ENCODE measurements around the gene SLIT3. TPM values are rescaled to one million over a fixed set of nuclear protein-coding genes. Genes with fewer than 3 reads are reported as not detected.

The SLIT3 gene
- total and polyA plus RNA-seq, 4 donors: 18.1 to 22.5 (median 19.5) TPM

DNA sequence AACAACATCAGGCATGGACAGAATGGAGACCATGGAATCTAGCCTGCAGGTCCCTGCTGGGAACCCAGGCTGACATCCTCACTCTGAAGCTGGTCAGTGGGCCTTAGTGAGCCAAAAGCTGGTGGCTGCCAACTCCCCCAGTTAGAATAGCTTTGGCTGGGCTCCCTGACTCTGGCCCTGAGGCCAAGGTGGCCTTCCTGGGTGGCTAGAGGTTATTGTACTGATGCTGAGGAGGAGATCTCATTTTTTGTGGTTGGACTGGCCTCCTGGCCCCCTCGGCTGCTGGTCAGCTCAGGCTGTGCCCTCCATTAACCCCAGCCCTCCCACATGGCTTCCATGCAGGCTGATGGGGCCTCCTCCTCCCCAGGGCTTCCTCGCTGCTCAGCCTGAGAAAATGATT lies 620.5 kb downstream of the SLIT3 start:
- Histone ChIP-seq H3K27me3 (ENCODE audit: control insufficient read depth, insufficient read depth, low read length) (no peaks in the 10 kb centered on the region), H3K4me1 (ENCODE audit: control insufficient read depth, insufficient read depth, low read length) (peaks cover 16% of the 10 kb centered on the region), H3K27ac (ENCODE audit: low read depth, low read length) (no peak overlapping the region), H3K36me3 (ENCODE audit: control insufficient read depth, insufficient read depth, low read length) (no peaks in the 10 kb centered on the region), H3K4me3 (ENCODE audit: low read depth, low read length) (no peak overlapping the region), H3K9me3 (ENCODE audit: control insufficient read depth, insufficient read depth, low read length) (no peaks in the 10 kb centered on the region)
- WGBS (ENCODE audit: insufficient coverage): 50% methylated on average over 2 of the region's 2 CpGs
- no peak for DNase-seq (ENCODE audit: low read depth in 4 of 6, low spot score in 6 of 6)

DNA sequence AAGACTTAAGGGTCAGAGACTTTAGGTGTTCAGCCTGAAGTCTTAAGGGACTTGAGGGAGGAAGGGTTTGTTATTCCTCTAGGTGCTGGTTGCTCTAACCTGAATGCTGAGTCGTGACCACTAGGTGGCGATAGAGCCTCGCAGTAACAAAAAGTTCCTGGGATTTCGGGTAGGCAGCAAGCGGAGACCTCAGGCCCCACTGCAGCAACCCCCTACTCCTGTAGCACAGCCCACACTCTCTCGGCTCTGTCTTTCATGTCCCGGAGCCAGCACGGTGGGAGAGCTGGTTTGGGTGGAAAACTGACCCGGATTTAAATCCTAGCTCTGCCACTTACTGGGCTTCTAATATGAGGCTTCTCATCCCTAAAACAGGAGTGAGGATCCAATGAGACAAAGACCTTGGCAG lies 621.4 kb downstream of the SLIT3 start:
- Histone ChIP-seq H3K27me3 (ENCODE audit: control insufficient read depth, insufficient read depth, low read length) (no peaks in the 10 kb centered on the region), H3K9me3 (ENCODE audit: control insufficient read depth, insufficient read depth, low read length) (no peaks in the 10 kb centered on the region), H3K27ac (ENCODE audit: low read depth, low read length) (no peak overlapping the region), H3K36me3 (ENCODE audit: control insufficient read depth, insufficient read depth, low read length) (no peaks in the 10 kb centered on the region), H3K4me1 (ENCODE audit: control insufficient read depth, insufficient read depth, low read length) (peaks cover 16% of the 10 kb centered on the region), H3K4me3 (ENCODE audit: low read depth, low read length) (no peak overlapping the region)
- 3% methylated on average over 5 of the region's 9 CpGs for WGBS (ENCODE audit: insufficient coverage)
- peak; percentile 63 to 95 (median 76) for DNase-seq (ENCODE audit: low read depth in 4 of 6, low spot score in 6 of 6)

- no peaks in the 10 kb centered on the region for H3K36me3 ChIP-seq (ENCODE audit: control insufficient read depth, insufficient read depth, low read length)
- H3K27ac ChIP-seq (ENCODE audit: low read depth, low read length): no peak overlapping the region
- H3K9me3 ChIP-seq (ENCODE audit: control insufficient read depth, insufficient read depth, low read length): no peaks in the 10 kb centered on the region
- 70% methylated on average over 3 of the region's 4 CpGs for WGBS (ENCODE audit: insufficient coverage)
- H3K4me3 ChIP-seq (ENCODE audit: low read depth, low read length): no peak overlapping the region
- peaks cover 11% of the 10 kb centered on the region for H3K4me1 ChIP-seq (ENCODE audit: control insufficient read depth, insufficient read depth, low read length)
- DNase-seq (ENCODE audit: low read depth in 4 of 6, low spot score in 6 of 6): no peak
- H3K27me3 ChIP-seq (ENCODE audit: control insufficient read depth, insufficient read depth, low read length): no peaks in the 10 kb centered on the region
Observed at GRCh38 chr5:168676501-168676900, 624.4 kb downstream of the SLIT3 start.

DNA sequence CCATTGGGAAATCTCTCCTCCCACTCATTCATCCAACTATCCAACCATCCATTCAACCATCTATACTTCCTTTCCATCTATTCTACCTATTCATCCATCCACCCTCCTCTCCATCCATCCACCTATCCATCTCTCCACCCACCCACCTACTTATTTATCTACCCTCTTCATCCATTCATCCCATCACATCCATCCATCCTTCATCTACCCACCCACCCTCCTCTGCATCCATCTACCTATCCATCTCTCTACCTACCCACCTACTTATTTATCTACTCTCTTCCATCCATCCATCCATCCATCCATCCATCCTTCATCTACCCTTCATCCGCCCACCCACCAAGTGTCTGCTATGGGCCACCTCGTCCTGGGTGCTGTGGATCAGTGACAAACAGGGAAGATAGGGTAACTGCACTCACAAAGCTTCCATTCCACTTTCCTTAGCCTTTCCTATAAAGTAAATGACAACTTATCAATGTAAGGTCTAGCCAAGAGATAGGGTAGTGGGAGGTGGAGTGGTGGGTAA lies 625.0 kb downstream of the SLIT3 start:
- Histone ChIP-seq H3K27me3 (ENCODE audit: control insufficient read depth, insufficient read depth, low read length) (no peaks in the 10 kb centered on the region), H3K27ac (ENCODE audit: low read depth, low read length) (no peak overlapping the region), H3K9me3 (ENCODE audit: control insufficient read depth, insufficient read depth, low read length) (no peaks in the 10 kb centered on the region), H3K4me3 (ENCODE audit: low read depth, low read length) (no peak overlapping the region), H3K4me1 (ENCODE audit: control insufficient read depth, insufficient read depth, low read length) (peaks cover 11% of the 10 kb centered on the region), H3K36me3 (ENCODE audit: control insufficient read depth, insufficient read depth, low read length) (peaks cover 3% of the 10 kb centered on the region)
- no peak for DNase-seq (ENCODE audit: low read depth in 4 of 6, low spot score in 6 of 6)
- WGBS (ENCODE audit: insufficient coverage): no CpG with 5 or more reads among the region's 2 CpGs

DNA sequence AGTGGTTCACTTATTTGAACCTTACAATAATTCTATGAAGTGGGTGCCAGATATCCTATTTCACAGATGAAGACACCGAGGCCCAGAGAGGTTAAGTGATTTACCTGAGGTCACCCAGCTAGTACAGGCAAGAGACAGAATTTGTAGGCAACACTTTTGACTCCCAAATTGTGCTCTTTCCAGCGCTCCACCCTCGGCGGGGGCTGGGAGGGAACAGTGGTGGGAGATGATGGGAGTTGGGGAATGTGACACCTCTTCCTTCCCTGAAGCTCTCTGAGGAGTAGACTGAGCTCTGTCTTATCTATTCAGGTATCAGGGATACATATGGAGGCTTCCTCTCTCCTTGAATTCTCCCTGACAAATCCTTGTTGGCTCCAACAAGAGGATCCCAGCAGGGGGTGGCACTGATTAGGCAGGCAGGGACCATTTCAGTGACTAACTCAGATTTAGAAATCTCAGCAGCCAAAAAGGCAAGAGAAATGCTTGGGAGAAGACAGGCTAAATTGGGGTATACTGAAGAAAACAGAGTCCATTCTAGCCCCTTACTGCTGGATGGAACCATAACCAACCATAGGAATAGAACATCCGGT lies 626.0 kb downstream of the SLIT3 start:
- no CpG with 5 or more reads among the region's 5 CpGs for WGBS (ENCODE audit: insufficient coverage)

GRCh38 chr5:168672888-168673287 lies 628.1 kb downstream of the SLIT3 start:
- Histone ChIP-seq H3K4me1 (ENCODE audit: control insufficient read depth, insufficient read depth, low read length) (peaks cover 5% of the 10 kb centered on the region), H3K27ac (ENCODE audit: low read depth, low read length) (no peak overlapping the region), H3K4me3 (ENCODE audit: low read depth, low read length) (no peak overlapping the region), H3K9me3 (ENCODE audit: control insufficient read depth, insufficient read depth, low read length) (no peaks in the 10 kb centered on the region), H3K36me3 (ENCODE audit: control insufficient read depth, insufficient read depth, low read length) (peaks cover 4% of the 10 kb centered on the region), H3K27me3 (ENCODE audit: control insufficient read depth, insufficient read depth, low read length) (no peaks in the 10 kb centered on the region)
- no peak for DNase-seq (ENCODE audit: low read depth in 4 of 6, low spot score in 6 of 6)
- 100% methylated on average over 2 of the region's 4 CpGs for WGBS (ENCODE audit: insufficient coverage)

More for the DNA sequence above, 626.0 kb downstream of the SLIT3 start:
- Histone ChIP-seq H3K4me1 (ENCODE audit: control insufficient read depth, insufficient read depth, low read length) (peaks cover 4% of the 10 kb centered on the region), H3K4me3 (ENCODE audit: low read depth, low read length) (no peak overlapping the region), H3K27ac (ENCODE audit: low read depth, low read length) (no peak overlapping the region), H3K36me3 (ENCODE audit: control insufficient read depth, insufficient read depth, low read length) (peaks cover 4% of the 10 kb centered on the region), H3K9me3 (ENCODE audit: control insufficient read depth, insufficient read depth, low read length) (no peaks in the 10 kb centered on the region), H3K27me3 (ENCODE audit: control insufficient read depth, insufficient read depth, low read length) (no peaks in the 10 kb centered on the region)
- no peak for DNase-seq (ENCODE audit: low read depth in 4 of 6, low spot score in 6 of 6)

- peaks cover 5% of the 10 kb centered on the region for H3K4me1 ChIP-seq (ENCODE audit: control insufficient read depth, insufficient read depth, low read length)
- 82% methylated on average over 5 of the region's 6 CpGs for WGBS (ENCODE audit: insufficient coverage)
Observed at GRCh38 chr5:168672016-168672415, 628.9 kb downstream of the SLIT3 start.

GRCh38 chr5:168670881-168671575 lies 629.9 kb downstream of the SLIT3 start:
- H3K4me1 ChIP-seq (ENCODE audit: control insufficient read depth, insufficient read depth, low read length): peaks cover 5% of the 10 kb centered on the region
- H3K9me3 ChIP-seq (ENCODE audit: control insufficient read depth, insufficient read depth, low read length): no peaks in the 10 kb centered on the region
- H3K27me3 ChIP-seq (ENCODE audit: control insufficient read depth, insufficient read depth, low read length): no peaks in the 10 kb centered on the region
- WGBS (ENCODE audit: insufficient coverage): 75% methylated on average over 14 of the region's 22 CpGs
- H3K4me3 ChIP-seq (ENCODE audit: low read depth, low read length): no peak overlapping the region
- H3K27ac ChIP-seq (ENCODE audit: low read depth, low read length): no peak overlapping the region
- H3K36me3 ChIP-seq (ENCODE audit: control insufficient read depth, insufficient read depth, low read length): peaks cover 4% of the 10 kb centered on the region
- no peak for DNase-seq (ENCODE audit: low read depth in 4 of 6, low spot score in 6 of 6)

More at GRCh38 chr5:168672016-168672415, 628.9 kb downstream of the SLIT3 start:
- no peaks in the 10 kb centered on the region for H3K27me3 ChIP-seq (ENCODE audit: control insufficient read depth, insufficient read depth, low read length)
- DNase-seq (ENCODE audit: low read depth in 4 of 6, low spot score in 6 of 6): no peak
- H3K4me3 ChIP-seq (ENCODE audit: low read depth, low read length): no peak overlapping the region
- H3K27ac ChIP-seq (ENCODE audit: low read depth, low read length): no peak overlapping the region
- peaks cover 4% of the 10 kb centered on the region for H3K36me3 ChIP-seq (ENCODE audit: control insufficient read depth, insufficient read depth, low read length)
- no peaks in the 10 kb centered on the region for H3K9me3 ChIP-seq (ENCODE audit: control insufficient read depth, insufficient read depth, low read length)

DNA sequence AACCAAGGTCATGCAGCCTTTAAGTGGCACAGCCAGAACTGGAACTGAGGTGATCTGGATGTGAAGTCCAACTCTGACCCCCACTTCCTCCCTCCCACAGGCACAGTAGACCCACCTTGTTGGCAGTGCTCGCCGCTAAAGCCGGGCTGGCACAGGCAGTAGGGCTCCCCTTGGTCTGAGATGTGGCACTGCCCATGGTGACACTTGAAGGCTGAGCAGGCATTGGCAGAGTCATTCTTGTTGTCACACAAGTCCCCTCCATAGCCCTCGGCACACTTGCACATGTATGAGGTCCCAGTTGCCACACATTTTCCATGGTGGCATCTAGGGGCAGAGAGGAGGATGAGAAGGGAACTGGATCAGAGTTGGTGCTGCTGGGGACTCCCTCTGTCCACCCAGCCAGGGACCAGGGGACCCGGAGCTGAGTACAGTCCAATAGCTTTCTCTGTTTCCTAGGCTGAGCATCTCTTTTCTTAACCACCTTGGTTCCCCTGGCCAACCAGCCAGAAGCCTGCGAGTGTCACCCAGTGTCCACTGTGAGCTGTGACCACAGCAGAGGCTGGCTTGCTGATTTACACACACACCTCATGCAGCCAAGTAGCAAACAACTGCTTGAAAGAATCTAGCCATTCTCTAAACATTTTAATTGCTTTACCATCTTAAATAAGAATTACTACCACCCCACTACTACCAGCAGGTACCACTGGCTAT lies 631.1 kb downstream of the SLIT3 start:
- Histone ChIP-seq H3K4me3 (ENCODE audit: low read depth, low read length) (no peak overlapping the region), H3K9me3 (ENCODE audit: control insufficient read depth, insufficient read depth, low read length) (no peaks in the 10 kb centered on the region), H3K27ac (ENCODE audit: low read depth, low read length) (no peak overlapping the region), H3K27me3 (ENCODE audit: control insufficient read depth, insufficient read depth, low read length) (no peaks in the 10 kb centered on the region), H3K4me1 (ENCODE audit: control insufficient read depth, insufficient read depth, low read length) (peaks cover 5% of the 10 kb centered on the region), H3K36me3 (ENCODE audit: control insufficient read depth, insufficient read depth, low read length) (peaks cover 4% of the 10 kb centered on the region)
- no peak for DNase-seq (ENCODE audit: low read depth in 4 of 6, low spot score in 6 of 6)
- 93% methylated on average over 6 of the region's 6 CpGs for WGBS (ENCODE audit: insufficient coverage)
